PC-9 (cell line): ENCODE results near the gene GRWD1.

Source experiments
- CTCF ChIP-seq: fragments of 200-600 bp; sonication (generic); conservative IDR thresholded peaks from 2 replicates; pipeline ENCODE4 v1.6.1; 2017; ENCODE audit warnings: mixed run types, antibody characterized with exemption, mild to moderate bottlenecking, moderate library complexity
- EZH2 ChIP-seq: fragments of 200-600 bp; sonication (generic); IDR thresholded peaks from 2 replicates; pipeline ENCODE4 v1.8.0; 2017; ENCODE audit warnings: antibody characterized with exemption, low read depth

DNA sequence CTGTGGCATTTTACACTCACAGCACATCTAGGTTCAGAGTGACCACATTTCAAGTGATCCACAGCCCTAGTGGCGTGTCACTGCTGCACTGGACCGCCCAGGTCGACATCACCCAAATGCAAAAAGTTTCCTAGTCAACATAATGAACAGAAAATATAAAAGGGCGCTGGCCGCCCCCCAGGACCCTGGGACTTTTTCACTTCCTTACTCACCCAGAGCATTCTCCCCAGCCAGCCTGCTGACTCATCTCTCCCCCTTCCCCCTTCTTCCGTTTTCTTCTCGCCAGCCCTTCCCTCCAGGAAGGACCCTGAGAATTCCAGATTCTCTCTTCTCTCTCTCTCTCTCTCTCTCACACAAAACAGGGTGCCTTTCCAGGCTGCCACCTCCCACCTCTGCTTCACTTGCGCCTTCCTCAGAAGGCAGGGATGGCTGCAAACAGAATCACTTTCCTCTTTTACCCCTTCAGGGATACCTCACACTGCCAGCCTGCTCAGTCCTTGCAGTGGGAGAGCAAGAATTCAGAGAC lies 21.0 kb upstream of the GRWD1 start:
- TF ChIP-seq EZH2 (no peak), CTCF (no peak)
